Activated T-helper 2 cell treated with anti-CD3 and anti-CD28 coated beads, Interferon-gamma antibody, Interleukin-2, Interleukin-4, amounts not matched to agents 10 μg/mL and 5 μg/mL and 100 μg/mL, durations not matched to agents 14 hours and 24 hours and 36 hours (primary cell): ENCODE measurements around the gene P2RY8. TPM values are rescaled to one million over a fixed set of nuclear protein-coding genes. Genes with fewer than 3 reads are reported as not detected.
"Not testable (repeated sequence)": the region's sequence is repeated elsewhere in the genome, so short reads cannot be mapped to it uniquely, and the experiment has no call there.

ENCODE experiments used
- DNase-seq: peaks from one replicate; pipeline ENCODE4 v3.0.0; 2021; ENCODE audit warnings: low spot score
- H3K27ac Mint-ChIP-seq: one replicate; pipeline ENCODE4 v1.8.0; 2021; ENCODE audit warnings: mixed read lengths
- H3K27me3 Mint-ChIP-seq: one replicate; pipeline ENCODE4 v1.8.0; 2021; ENCODE audit warnings: low read depth, mixed read lengths
- H3K36me3 Mint-ChIP-seq: one replicate; pipeline ENCODE4 v1.8.0; 2021; ENCODE audit warnings: low read depth, mixed read lengths
- H3K4me1 Mint-ChIP-seq: one replicate; pipeline ENCODE4 v1.8.0; 2021; ENCODE audit warnings: low read depth, mixed read lengths
- H3K4me3 Mint-ChIP-seq: one replicate; pipeline ENCODE4 v1.8.0; 2021; ENCODE audit warnings: low read depth, mild to moderate bottlenecking, moderate library complexity, mixed read lengths
- H3K9me3 Mint-ChIP-seq: one replicate; pipeline ENCODE4 v1.8.0; 2021; ENCODE audit warnings: mixed read lengths
- intact Hi-C: fragments of 100-400 bp; cut with micrococcal nuclease; formaldehyde crosslinking; loops from one replicate; pipeline ENCODE4 v1.15.1; 2023
- total RNA-seq: library from RNA; stranded (reverse); gene quantifications from 2 replicates; pipeline ENCODE4 v1.2.3, GENCODE V29; 2022

Gene P2RY8
- total RNA-seq, 1 donor from 2014 or later = 34.5 TPM

- Mint-ChIP-seq H3K4me1 (peaks cover 60% of the 10 kb centered on the region), H3K27me3 (no peaks in the 10 kb centered on the region), H3K9me3 (peaks cover 49% of the 10 kb centered on the region), H3K27ac (peak overlapping the region; percentile 4), H3K4me3 (no peak overlapping the region), H3K36me3 (peaks cover 83% of the 10 kb centered on the region)
- intact Hi-C loops = no loop called here
- DNase-seq = peak; percentile 6
These were observed 61.1 kb downstream of the P2RY8 start for GRCh38 chrX:1475881-1476280.

- H3K27me3 Mint-ChIP-seq = no peaks in the 10 kb centered on the region
- no peak overlapping the region for H3K4me3 Mint-ChIP-seq
- peaks cover 59% of the 10 kb centered on the region for H3K4me1 Mint-ChIP-seq
- intact Hi-C loops = no loop called here
- peaks cover 49% of the 10 kb centered on the region for H3K9me3 Mint-ChIP-seq
- H3K27ac Mint-ChIP-seq = no peak overlapping the region
- peaks cover 83% of the 10 kb centered on the region for H3K36me3 Mint-ChIP-seq
- DNase-seq = no peak
These were observed 61.5 kb downstream of the P2RY8 start for GRCh38 chrX:1475481-1475880.

GRCh38 chrX:1474593-1474992 is 62.4 kb downstream of the P2RY8 start:
- intact Hi-C loops, H3K27me3 Mint-ChIP-seq, H3K27ac Mint-ChIP-seq, H3K4me3 Mint-ChIP-seq: not testable (repeated sequence)
- Mint-ChIP-seq H3K4me1 (peaks cover 57% of the 10 kb centered on the region), H3K9me3 (peaks cover 45% of the 10 kb centered on the region), H3K36me3 (peaks cover 74% of the 10 kb centered on the region)
- peak; percentile 4 for DNase-seq

DNA sequence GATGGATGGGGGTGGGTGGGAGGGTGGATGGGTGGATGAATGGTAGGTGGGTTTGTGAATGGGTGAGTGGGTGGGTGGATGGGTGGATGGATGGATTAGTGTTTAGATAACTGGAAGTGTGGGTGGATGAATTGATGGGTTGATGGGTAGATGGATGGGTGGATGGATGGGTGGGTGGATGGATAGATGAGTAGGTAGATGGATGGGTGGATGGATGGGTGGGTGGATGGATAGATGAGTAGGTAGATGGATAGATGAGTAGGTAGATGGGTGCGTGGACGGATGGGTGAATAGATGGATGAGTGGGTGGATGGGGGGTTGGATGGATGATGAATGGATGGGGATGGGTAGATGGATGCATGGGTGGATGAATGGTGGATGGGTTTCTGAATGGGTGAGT is 64.0 kb downstream of the P2RY8 start:
- no peak for DNase-seq
- intact Hi-C loops = loop anchor here (1.0 kb wide), 1 partner anchor 8 kb away; no protein-coding TSS in a partner anchor
- Mint-ChIP-seq H3K4me3 (no peak overlapping the region), H3K27me3 (no peaks in the 10 kb centered on the region), H3K4me1 (peaks cover 55% of the 10 kb centered on the region), H3K9me3 (peaks cover 37% of the 10 kb centered on the region), H3K27ac (peak overlapping the region; percentile 73), H3K36me3 (peaks cover 63% of the 10 kb centered on the region)

- H3K36me3 Mint-ChIP-seq = peaks cover 48% of the 10 kb centered on the region
- peak overlapping the region; percentile 94 for H3K27ac Mint-ChIP-seq
- intact Hi-C loops = loop anchor here (1.0 to 5.0 kb wide), 3 partner anchors 13 to 69 kb away; partner anchors contain the start of gene P2RY8
- peaks cover 72% of the 10 kb centered on the region for H3K4me1 Mint-ChIP-seq
- H3K4me3 Mint-ChIP-seq = peak overlapping the region; percentile 60
- peaks cover 13% of the 10 kb centered on the region for H3K9me3 Mint-ChIP-seq
- DNase-seq = peak; percentile 72
- H3K27me3 Mint-ChIP-seq = no peaks in the 10 kb centered on the region
These were observed 68.7 kb downstream of the P2RY8 start for GRCh38 chrX:1468250-1468772.

GRCh38 chrX:1466971-1467561 is 69.9 kb downstream of the P2RY8 start:
- H3K36me3 Mint-ChIP-seq = peaks cover 38% of the 10 kb centered on the region
- intact Hi-C loops = loop anchor here (5.0 kb wide), 1 partner anchor 35 kb away; no protein-coding TSS in a partner anchor
- H3K27me3 Mint-ChIP-seq = no peaks in the 10 kb centered on the region
- H3K9me3 Mint-ChIP-seq = peaks cover 3% of the 10 kb centered on the region
- H3K4me1 Mint-ChIP-seq = peaks cover 79% of the 10 kb centered on the region
- H3K27ac Mint-ChIP-seq = peak overlapping the region; percentile 94
- peak overlapping the region; percentile 60 for H3K4me3 Mint-ChIP-seq
- DNase-seq = peak; percentile 56

DNA sequence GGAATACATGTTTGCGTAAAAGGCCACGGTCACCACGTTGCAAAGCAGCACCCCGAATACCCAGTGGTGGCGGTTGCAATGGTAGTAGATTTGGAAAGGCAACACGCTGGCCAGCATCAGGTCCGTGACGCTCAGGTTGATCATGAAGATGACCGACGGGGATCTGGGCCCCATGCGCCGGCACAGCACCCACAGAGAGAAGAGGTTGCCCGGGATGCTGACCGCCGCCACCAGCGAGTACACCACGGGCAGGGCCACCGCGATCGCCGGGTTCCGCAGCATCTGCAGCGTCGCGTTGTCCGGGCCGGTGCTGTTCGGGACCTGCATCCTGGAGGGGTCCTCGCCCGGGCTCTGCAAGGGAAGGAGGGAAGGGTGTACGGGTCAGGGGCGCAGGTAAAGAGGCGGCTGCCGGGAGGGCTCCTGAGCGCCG is 70.7 kb downstream of the P2RY8 start:
- no peaks in the 10 kb centered on the region for H3K27me3 Mint-ChIP-seq
- no peak for DNase-seq

DNA sequence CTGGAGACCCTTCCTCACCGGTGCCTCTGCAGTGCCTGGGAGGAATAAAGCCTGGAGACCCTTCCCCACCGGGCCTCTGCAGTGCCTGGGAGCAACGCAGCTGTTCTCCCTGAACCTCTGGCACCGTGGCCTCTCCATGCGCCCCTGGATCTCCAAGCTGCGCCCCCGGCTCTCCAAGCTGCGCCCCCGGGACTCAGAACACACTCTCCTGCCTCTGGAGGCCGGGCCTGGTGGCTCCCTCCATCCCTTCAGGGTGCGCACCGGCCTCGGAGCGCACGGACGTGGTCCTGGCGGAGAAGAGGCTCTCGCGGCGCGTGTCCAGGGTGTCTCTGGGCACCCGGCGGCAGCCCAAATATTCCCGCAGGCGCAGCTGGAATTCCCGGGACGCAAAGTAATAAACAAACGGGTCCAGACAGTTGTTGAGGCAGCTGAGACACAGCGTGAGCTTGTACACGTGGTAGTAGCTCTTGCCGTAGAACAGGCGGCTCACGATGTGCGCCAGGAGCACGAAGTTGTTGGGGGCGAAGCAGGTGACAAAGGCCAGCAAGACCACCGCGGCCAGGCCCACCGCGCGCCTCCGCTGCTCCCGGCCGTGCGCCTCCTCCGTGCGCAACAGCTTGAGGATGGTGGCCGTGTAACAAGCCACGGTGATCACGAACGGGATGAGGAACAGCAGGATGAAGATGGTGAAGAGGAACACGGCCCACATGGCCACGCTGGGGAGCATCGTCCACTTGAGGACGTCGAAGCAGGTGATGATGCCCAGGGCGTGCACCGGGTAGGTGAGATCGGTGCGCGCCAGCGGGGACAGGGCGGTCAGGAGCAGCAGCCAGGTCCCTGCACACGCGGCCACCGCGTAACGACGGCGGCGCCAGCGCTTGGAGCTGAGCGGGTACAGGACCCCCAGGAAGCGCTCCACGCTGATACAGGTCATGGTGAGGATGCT is 71.4 kb downstream of the P2RY8 start:
- Mint-ChIP-seq H3K27me3 (no peaks in the 10 kb centered on the region), H3K4me1 (peaks cover 73% of the 10 kb centered on the region), H3K9me3 (no peaks in the 10 kb centered on the region), H3K36me3 (peaks cover 31% of the 10 kb centered on the region), H3K4me3 (peak overlapping the region; percentile 76), H3K27ac (peak overlapping the region; percentile 96)
- peak; percentile 8 for DNase-seq
- intact Hi-C loops = loop anchor here (5.0 kb wide), 1 partner anchor 37 kb away; no protein-coding TSS in a partner anchor

More for the DNA sequence above, 70.7 kb downstream of the P2RY8 start:
- H3K4me1 Mint-ChIP-seq = peaks cover 74% of the 10 kb centered on the region
- peak overlapping the region; percentile 60 for H3K4me3 Mint-ChIP-seq
- no peaks in the 10 kb centered on the region for H3K9me3 Mint-ChIP-seq
- intact Hi-C loops = loop anchor here (5.0 kb wide), 1 partner anchor 36 kb away; no protein-coding TSS in a partner anchor
- H3K27ac Mint-ChIP-seq = peak overlapping the region; percentile 74
- peaks cover 31% of the 10 kb centered on the region for H3K36me3 Mint-ChIP-seq

DNA sequence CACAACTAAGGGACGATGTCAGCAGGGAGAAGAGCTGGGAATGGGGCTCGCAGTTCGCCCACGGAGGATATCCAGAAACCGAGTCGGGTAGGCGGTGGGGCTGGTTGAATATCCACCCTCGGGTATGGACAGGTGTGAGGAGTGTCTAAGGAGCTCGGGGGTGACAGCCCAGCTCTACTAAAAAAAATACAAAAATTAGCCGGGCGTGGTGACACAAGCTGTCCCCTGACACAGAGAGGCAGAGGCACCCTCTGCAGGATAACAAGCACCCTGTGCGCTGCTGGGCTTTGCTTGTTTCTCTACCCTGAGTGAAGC is 72.1 kb downstream of the P2RY8 start:
- peaks cover 68% of the 10 kb centered on the region for H3K4me1 Mint-ChIP-seq
- no peaks in the 10 kb centered on the region for H3K27me3 Mint-ChIP-seq
- H3K36me3 Mint-ChIP-seq = peaks cover 31% of the 10 kb centered on the region
- intact Hi-C loops = loop anchor here (5.0 kb wide), 2 partner anchors 37 to 1247 kb away; no protein-coding TSS in a partner anchor
- DNase-seq = no peak
- H3K9me3 Mint-ChIP-seq = no peaks in the 10 kb centered on the region
- peak overlapping the region; percentile 96 for H3K27ac Mint-ChIP-seq
- H3K4me3 Mint-ChIP-seq = peak overlapping the region; percentile 76

- intact Hi-C loops = loop anchor here (5.0 kb wide), 1 partner anchor 1248 kb away; no protein-coding TSS in a partner anchor
- H3K9me3 Mint-ChIP-seq = no peaks in the 10 kb centered on the region
- H3K4me1 Mint-ChIP-seq = peaks cover 63% of the 10 kb centered on the region
- H3K36me3 Mint-ChIP-seq = peaks cover 31% of the 10 kb centered on the region
- H3K27ac Mint-ChIP-seq = peak overlapping the region; percentile 96
- DNase-seq = peak; percentile 35
- H3K27me3 Mint-ChIP-seq = no peaks in the 10 kb centered on the region
- H3K4me3 Mint-ChIP-seq = peak overlapping the region; percentile 76
These were observed 72.7 kb downstream of the P2RY8 start for GRCh38 chrX:1464041-1464970.

DNA sequence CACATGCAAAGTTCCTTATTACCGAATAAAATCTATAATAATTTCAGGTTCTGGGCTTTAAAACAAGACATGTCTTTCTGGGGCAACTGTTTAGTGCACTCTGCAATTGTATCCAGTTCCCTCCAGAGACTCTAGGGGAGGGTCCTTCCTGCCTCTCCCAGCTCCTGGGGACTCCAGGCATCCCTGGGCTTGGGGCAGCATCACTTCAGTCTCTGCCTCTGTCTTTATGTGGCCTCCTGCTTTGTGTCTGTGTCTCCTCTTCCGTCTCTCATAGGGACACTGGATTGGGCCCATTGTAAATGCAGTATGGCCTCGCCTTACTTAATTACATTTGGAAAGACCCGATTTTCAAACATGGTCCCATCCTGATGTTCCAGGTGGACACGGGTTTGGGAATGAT is 73.4 kb downstream of the P2RY8 start:
- no peaks in the 10 kb centered on the region for H3K9me3 Mint-ChIP-seq
- peaks cover 60% of the 10 kb centered on the region for H3K4me1 Mint-ChIP-seq
- peak overlapping the region; percentile 96 for H3K27ac Mint-ChIP-seq
- no peaks in the 10 kb centered on the region for H3K27me3 Mint-ChIP-seq
- peak; percentile 7 for DNase-seq
- peak overlapping the region; percentile 59 for H3K4me3 Mint-ChIP-seq
- intact Hi-C loops = loop anchor here (2.0 to 5.0 kb wide), 2 partner anchors 17 to 1249 kb away; no protein-coding TSS in a partner anchor
- H3K36me3 Mint-ChIP-seq = peaks cover 31% of the 10 kb centered on the region
